AG09309 (cell line): ENCODE measurements around the gene CASTOR2.
"Not testable (repeated sequence)": the region's sequence is repeated elsewhere in the genome, so short reads cannot be mapped to it uniquely, and the experiment has no call there.

Experiments
- DNase-seq: peaks from one replicate; pipeline ENCODE4 v3.0.0-alpha.2; 2010; ENCODE audit warnings: low read depth
- H3K4me3 ChIP-seq: 2 replicates; pipeline ENCODE4 v1.5.1; 2011; ENCODE audit warnings: mild to moderate bottlenecking, low read depth, low read length, moderate library complexity; ENCODE audit not compliant: control insufficient read depth
- CTCF ChIP-seq: IDR thresholded peaks from 2 replicates; pipeline ENCODE4 v1.5.1; 2011; ENCODE audit warnings: mild to moderate bottlenecking, low read depth, low read length, inconsistent platforms; ENCODE audit not compliant: insufficient read depth, control insufficient read depth; ENCODE audit errors: missing control alignments

Gene CASTOR2

GRCh38 chr7:75064801-75065200, 100.3 kb downstream of the CASTOR2 start:
- TF ChIP-seq CTCF, result no peak
- DNase-seq, result no peak
- no peak overlapping the region for H3K4me3 ChIP-seq

GRCh38 chr7:75066521-75066920, 102.0 kb downstream of the CASTOR2 start:
- no peak for DNase-seq
- H3K4me3 ChIP-seq, result no peak overlapping the region
- TF ChIP-seq CTCF, result no peak

- no peak for TF ChIP-seq CTCF
- H3K4me3 ChIP-seq, result peak overlapping the region; percentile 82
- DNase-seq, result no peak
Measured at GRCh38 chr7:75072981-75073283, 108.4 kb downstream of the CASTOR2 start.

- DNase-seq, result not testable (repeated sequence)
Measured at GRCh38 chr7:75074262-75074641, 109.7 kb downstream of the CASTOR2 start.

More at GRCh38 chr7:75074262-75074641, 109.7 kb downstream of the CASTOR2 start:
- H3K4me3 ChIP-seq, result peak overlapping the region; percentile 82; the same call in 1 of the 2 replicates
